Bronchial epithelial cell (primary cell): ENCODE results near the gene ST6GALNAC6. TPM values are rescaled to one million over a fixed set of nuclear protein-coding genes. Genes with fewer than 3 reads are reported as not detected.

Experiments used
- DNase-seq: peaks from one replicate; pipeline ENCODE4 v3.0.0-alpha.2; 2010; ENCODE audit warnings: low read depth
- FAIRE-seq: peaks from 2 replicates; lab custom pipeline; 2011; peaks lifted over from hg19 to GRCh38; lab: Jason Lieb, UNC
- H3K27me3 ChIP-seq: 2 replicates; pipeline ENCODE4 v1.5.1; 2011; ENCODE audit warnings: low read length; ENCODE audit not compliant: control insufficient read depth, insufficient read depth
- H3K36me3 ChIP-seq: 2 replicates; pipeline ENCODE4 v1.5.1; 2011; ENCODE audit warnings: low read length; ENCODE audit not compliant: control insufficient read depth, insufficient read depth
- H3K4me3 ChIP-seq: 2 replicates; pipeline ENCODE4 v1.5.1; 2011; ENCODE audit warnings: mild to moderate bottlenecking, low read depth, low read length, control low read depth
- CTCF ChIP-seq: IDR thresholded peaks from 2 replicates; pipeline ENCODE4 v1.5.1; 2011; ENCODE audit warnings: mild to moderate bottlenecking, moderate library complexity, low read length, control low read depth, inconsistent platforms; ENCODE audit not compliant: insufficient read depth, severe bottlenecking
- total RNA-seq: library from RNA; depleted of rRNA; stranded (reverse); fragments of >200 nt; gene quantifications from 2 replicates; pipeline ENCODE4 v1.2.1, GENCODE V29; 2014

ST6GALNAC6 gene
- total RNA-seq, 1 donor from 2014 or later = 18.4 TPM

GRCh38 chr9:127857278-127857677 lies 42.1 kb downstream of the ST6GALNAC6 start:
- Histone ChIP-seq H3K4me3 (no peak overlapping the region), H3K36me3 (no peaks in the 10 kb centered on the region), H3K27me3 (no peaks in the 10 kb centered on the region)
- DNase-seq = no peak
- no peak for TF ChIP-seq CTCF
- no peak for FAIRE-seq

- TF ChIP-seq CTCF = no peak
- FAIRE-seq (no peak), DNase-seq (no peak)
- Histone ChIP-seq H3K4me3 (no peak overlapping the region), H3K36me3 (no peaks in the 10 kb centered on the region), H3K27me3 (no peaks in the 10 kb centered on the region)
Measured at GRCh38 chr9:127856729-127857116, 42.7 kb downstream of the ST6GALNAC6 start.

GRCh38 chr9:127856094-127856728 lies 43.2 kb downstream of the ST6GALNAC6 start:
- FAIRE-seq (no peak), DNase-seq (no peak)
- no peak for TF ChIP-seq CTCF
- H3K36me3 ChIP-seq = no peaks in the 10 kb centered on the region
- H3K27me3 ChIP-seq = no peaks in the 10 kb centered on the region
- H3K4me3 ChIP-seq = no peak overlapping the region

GRCh38 chr9:127855522-127855921 lies 43.9 kb downstream of the ST6GALNAC6 start:
- DNase-seq (no peak), FAIRE-seq (no peak)
- no peaks in the 10 kb centered on the region for H3K36me3 ChIP-seq
- no peak overlapping the region for H3K4me3 ChIP-seq
- no peak for TF ChIP-seq CTCF
- no peaks in the 10 kb centered on the region for H3K27me3 ChIP-seq

GRCh38 chr9:127854960-127855359 lies 44.4 kb downstream of the ST6GALNAC6 start:
- FAIRE-seq (no peak), DNase-seq (no peak)
- no peak for TF ChIP-seq CTCF
- no peaks in the 10 kb centered on the region for H3K36me3 ChIP-seq
- no peaks in the 10 kb centered on the region for H3K27me3 ChIP-seq
- no peak overlapping the region for H3K4me3 ChIP-seq
